Astrocyte of the cerebellum (primary cell): ENCODE measurements around the gene MTUS2.

ENCODE experiments used
- DNase-seq: peaks from one replicate; pipeline ENCODE4 v3.0.0-alpha.2; 2011; ENCODE audit warnings: low read depth
- H3K4me3 ChIP-seq: 2 replicates; pipeline ENCODE4 v1.5.1; 2011; ENCODE audit warnings: mild to moderate bottlenecking, low read depth, low read length, moderate library complexity
- CTCF ChIP-seq: IDR thresholded peaks from 2 replicates; pipeline ENCODE4 v1.5.1; 2012; ENCODE audit warnings: low read length, low read depth, moderate library complexity, mild to moderate bottlenecking; ENCODE audit errors: missing control alignments
- in situ Hi-C: cut with HindIII; loops from 2 replicates; pipeline ENCODE4 v1.10.0; 2017; ENCODE audit warnings: low sequenced_read_pairs

The MTUS2 gene

GRCh38 chr13:29538652-29539040 is 718.5 kb downstream of the MTUS2 start:
- no peak for DNase-seq
- in situ Hi-C loops = no loop called here
- TF ChIP-seq CTCF = no peak
- no peak overlapping the region for H3K4me3 ChIP-seq

GRCh38 chr13:29539856-29540255 is 719.7 kb downstream of the MTUS2 start:
- TF ChIP-seq CTCF = no peak
- H3K4me3 ChIP-seq = no peak overlapping the region
- DNase-seq = no peak
- in situ Hi-C loops = no loop called here

GRCh38 chr13:29540334-29540733 is 720.2 kb downstream of the MTUS2 start:
- no peak for TF ChIP-seq CTCF
- H3K4me3 ChIP-seq = no peak overlapping the region
- no peak for DNase-seq
- in situ Hi-C loops = no loop called here

- in situ Hi-C loops = no loop called here
- TF ChIP-seq CTCF = no peak
- no peak for DNase-seq
- H3K4me3 ChIP-seq = no peak overlapping the region
Observed at GRCh38 chr13:29540799-29541198, 720.7 kb downstream of the MTUS2 start.

- in situ Hi-C loops = no loop called here
- no peak for DNase-seq
- no peak for TF ChIP-seq CTCF
- H3K4me3 ChIP-seq = no peak overlapping the region
Observed at GRCh38 chr13:29541400-29541799, 721.3 kb downstream of the MTUS2 start.

GRCh38 chr13:29542381-29542780 is 722.2 kb downstream of the MTUS2 start:
- DNase-seq = no peak
- in situ Hi-C loops = no loop called here
- TF ChIP-seq CTCF = no peak
- H3K4me3 ChIP-seq = no peak overlapping the region
